Trophoblast cell (in vitro differentiated cells and primary cell): ENCODE results near the gene CBX8.

ENCODE experiments used
- DNase-seq, 2 donors: peaks; one replicate each; pipeline ENCODE4 v3.0.0-alpha.2; 2016
- H2AFZ ChIP-seq: 2 replicates; pipeline ENCODE4 v1.6.1; 2013; ENCODE audit warnings: low read length, moderate library complexity, mild to moderate bottlenecking; ENCODE audit not compliant: insufficient read depth, poor library complexity
- H2AK5ac ChIP-seq: 2 replicates; pipeline ENCODE4 v1.6.1; 2013; ENCODE audit warnings: mild to moderate bottlenecking, low read length
- H2BK120ac ChIP-seq: 2 replicates; pipeline ENCODE4 v1.6.1; 2013; ENCODE audit warnings: low read length, mild to moderate bottlenecking, moderate library complexity; ENCODE audit not compliant: insufficient read depth, poor library complexity
- H2BK12ac ChIP-seq: 2 replicates; pipeline ENCODE4 v1.6.1; 2013; ENCODE audit warnings: mild to moderate bottlenecking, low read length, moderate library complexity
- H2BK5ac ChIP-seq: 2 replicates; pipeline ENCODE4 v1.6.1; 2013; ENCODE audit warnings: low read length, low read depth, moderate library complexity, mild to moderate bottlenecking; ENCODE audit not compliant: poor library complexity
- H3K14ac ChIP-seq: 2 replicates; pipeline ENCODE4 v1.6.1; 2013; ENCODE audit warnings: mild to moderate bottlenecking, low read length
- H3K18ac ChIP-seq: 2 replicates; pipeline ENCODE4 v1.6.1; 2013; ENCODE audit warnings: mild to moderate bottlenecking, low read length
- H3K23ac ChIP-seq: 2 replicates; pipeline ENCODE4 v1.6.1; 2013; ENCODE audit warnings: low read length
- H3K27ac ChIP-seq: 2 replicates; pipeline ENCODE4 v1.5.1; 2013; ENCODE audit warnings: low read depth, mild to moderate bottlenecking, inconsistent platforms, low read length, moderate library complexity
- H3K27me3 ChIP-seq: 2 replicates; pipeline ENCODE4 v1.6.1; 2013; ENCODE audit warnings: inconsistent platforms, mild to moderate bottlenecking, low read length, moderate library complexity; ENCODE audit not compliant: insufficient read depth
- H3K36me3 ChIP-seq, 2 experiments: 1 replicate in 1 of 2; 2 replicates in 1 of 2; pipeline ENCODE4 v1.6.1; 2013; ENCODE audit warnings: low read length in 2 of 2, mild to moderate bottlenecking in 2 of 2, moderate library complexity in 1 of 2; ENCODE audit not compliant: insufficient read depth in 2 of 2, control insufficient read depth in 1 of 2
- H3K4ac ChIP-seq: 2 replicates; pipeline ENCODE4 v1.6.1; 2013; ENCODE audit warnings: low read depth, mild to moderate bottlenecking, low read length, moderate library complexity
- H3K4me1 ChIP-seq, 2 experiments: 1 replicate in 1 of 2; 2 replicates in 1 of 2; pipeline ENCODE4 v1.6.1; 2013; ENCODE audit warnings: low read length in 2 of 2, mild to moderate bottlenecking in 2 of 2, moderate library complexity in 1 of 2; ENCODE audit not compliant: insufficient read depth in 2 of 2, control insufficient read depth in 1 of 2
- H3K4me2 ChIP-seq: 2 replicates; pipeline ENCODE4 v1.6.1; 2013; ENCODE audit warnings: inconsistent platforms, mild to moderate bottlenecking, low read length, moderate library complexity
- H3K4me3 ChIP-seq: 2 replicates; pipeline ENCODE4 v1.5.1; 2013; ENCODE audit warnings: mild to moderate bottlenecking, low read depth, low read length, inconsistent platforms
- H3K79me1 ChIP-seq: one replicate; pipeline ENCODE4 v1.6.1; 2013; ENCODE audit warnings: low read length
- H3K79me2 ChIP-seq: 2 replicates; pipeline ENCODE4 v1.6.1; 2013; ENCODE audit warnings: low read length, mild to moderate bottlenecking; ENCODE audit not compliant: control insufficient read depth, insufficient read depth, poor library complexity
- H3K9ac ChIP-seq: 2 replicates; pipeline ENCODE4 v1.6.1; 2013; ENCODE audit warnings: mild to moderate bottlenecking, low read length
- H3K9me3 ChIP-seq: 2 replicates; pipeline ENCODE4 v1.6.1; 2013; ENCODE audit warnings: low read depth, mild to moderate bottlenecking, control low read depth, inconsistent platforms, low read length; ENCODE audit not compliant: insufficient read depth
- H4K12ac ChIP-seq: 2 replicates; pipeline ENCODE4 v1.6.1; 2013; ENCODE audit warnings: low read depth, mild to moderate bottlenecking, low read length, moderate library complexity
- H4K8ac ChIP-seq: 2 replicates; pipeline ENCODE4 v1.6.1; 2013; ENCODE audit warnings: low read depth, mild to moderate bottlenecking, low read length, moderate library complexity
- H4K91ac ChIP-seq: one replicate; pipeline ENCODE4 v1.6.1; 2013; ENCODE audit warnings: low read depth, mild to moderate bottlenecking, low read length, moderate library complexity
- WGBS: extraction: QIAGEN DNeasy Blood & Tissue Kit; methylation state at CpG from one replicate; pipeline ENCODE4 v1.1.7; 2013; ENCODE audit warnings: missing lambda C conversion rate; ENCODE audit not compliant: insufficient read length, insufficient coverage; ENCODE audit errors: extremely low coverage; 5-methylcytosine and 5-hydroxymethylcytosine counted together

Gene CBX8

DNA sequence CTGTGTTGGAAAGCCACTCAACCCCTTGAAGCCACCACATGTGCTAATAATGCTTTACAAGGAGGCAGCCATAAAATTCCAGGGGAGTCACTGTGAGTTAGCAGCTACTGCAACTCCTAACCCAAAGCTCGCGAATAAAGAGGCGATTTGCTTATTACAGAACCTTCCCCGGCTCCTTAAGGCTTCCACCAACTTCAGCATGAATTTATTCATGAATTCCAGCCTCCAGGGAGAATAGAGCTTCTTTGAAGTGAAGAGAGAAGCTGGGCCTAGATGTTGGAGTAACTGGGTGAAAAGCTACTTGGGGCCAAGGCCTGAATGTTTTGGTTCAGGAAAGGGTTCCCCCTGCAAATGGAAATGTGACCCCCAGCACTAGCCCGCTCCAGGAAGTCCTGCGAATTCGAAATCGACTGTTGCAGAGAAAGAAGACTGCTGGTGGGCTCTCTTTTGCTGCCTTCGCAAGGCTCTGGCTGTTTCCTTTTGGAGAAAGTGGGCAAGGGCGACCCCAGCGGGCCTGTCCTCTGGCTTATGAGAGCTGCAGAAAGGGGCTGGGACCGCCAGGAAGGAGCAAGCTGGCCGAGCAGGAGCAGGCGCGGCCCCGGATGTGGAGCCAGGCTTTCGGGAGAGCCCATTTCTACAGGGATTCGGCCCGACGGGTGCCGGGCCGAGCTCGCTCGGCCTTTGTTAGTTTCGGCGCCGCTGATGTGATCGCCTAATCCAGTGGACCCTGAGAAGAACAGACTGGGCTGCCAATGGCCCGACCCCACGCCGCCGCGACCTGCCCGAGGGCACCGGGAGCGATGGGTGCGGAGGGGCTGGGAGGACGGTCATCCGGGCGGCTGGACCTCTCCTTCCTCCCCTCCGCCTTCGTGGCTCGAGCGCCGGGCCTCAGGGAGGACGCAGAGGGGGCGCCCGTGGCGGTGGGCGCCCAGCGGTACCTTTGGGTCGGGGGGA lies 7.6 kb downstream of the CBX8 start:
- Histone ChIP-seq H3K9me3 (peaks cover 10% of the 10 kb centered on the region), H3K4me3 (no peak overlapping the region), H3K4me1 (peaks cover 6 to 13% of the 10 kb centered on the region in 2 experiments), H2BK12ac (no peak overlapping the region), H2BK120ac (no peak overlapping the region), H3K18ac (no peak overlapping the region), H3K79me1 (peaks cover 5% of the 10 kb centered on the region), H3K23ac (no peak overlapping the region), H3K79me2 (no peaks in the 10 kb centered on the region), H4K8ac (peak overlapping the region; percentile 9), H3K14ac (no peak overlapping the region), H2AFZ (peak overlapping the region; percentile 77), H4K12ac (no peak overlapping the region), H3K4ac (no peak overlapping the region), H3K27ac (no peak overlapping the region), H2BK5ac (no peak overlapping the region), H3K4me2 (peak overlapping the region; percentile 49), H3K36me3 (peaks cover 11 to 16% of the 10 kb centered on the region in 2 experiments), H2AK5ac (no peak overlapping the region), H4K91ac (no peak overlapping the region), H3K9ac (no peak overlapping the region), H3K27me3 (peaks cover 53% of the 10 kb centered on the region)
- no CpG with 5 or more reads among the region's 52 CpGs for WGBS
- DNase-seq: no peak

DNA sequence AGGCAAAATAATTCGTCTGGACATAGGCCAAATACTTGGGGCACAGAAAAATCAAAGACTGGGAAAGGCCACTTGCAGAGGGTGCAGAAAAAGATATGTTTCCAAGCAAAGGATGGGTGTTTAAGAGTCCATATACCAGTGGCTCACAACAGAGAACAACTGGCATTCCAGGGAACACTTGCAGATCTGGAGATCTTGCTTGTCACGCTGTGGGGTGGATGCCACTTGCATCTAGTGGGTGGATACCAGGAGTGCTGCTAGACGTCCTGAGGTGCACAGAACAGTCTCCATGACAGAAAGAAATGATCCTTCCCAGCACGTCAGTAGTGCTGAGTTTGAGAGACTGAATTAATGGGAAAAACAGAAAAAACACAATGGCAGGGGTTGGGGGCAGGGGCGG lies 8.4 kb downstream of the CBX8 start:
- WGBS: no CpG with 5 or more reads among the region's 5 CpGs
- H3K4me2 ChIP-seq: no peak overlapping the region
- peaks cover 10% of the 10 kb centered on the region for H3K9me3 ChIP-seq
- H2BK12ac ChIP-seq: no peak overlapping the region
- peaks cover 49% of the 10 kb centered on the region for H3K27me3 ChIP-seq
- H2AFZ ChIP-seq: no peak overlapping the region
- H3K4me1 ChIP-seq: peaks cover 4 to 8% of the 10 kb centered on the region in 2 experiments
- no peak overlapping the region for H2BK5ac ChIP-seq
- no peak overlapping the region for H4K91ac ChIP-seq
- H3K18ac ChIP-seq: no peak overlapping the region
- H3K79me1 ChIP-seq: peaks cover 5% of the 10 kb centered on the region
- H3K9ac ChIP-seq: no peak overlapping the region
- peaks cover 19 to 24% of the 10 kb centered on the region in 2 experiments for H3K36me3 ChIP-seq
- no peak overlapping the region for H2BK120ac ChIP-seq
- no peak overlapping the region for H3K27ac ChIP-seq
- no peak overlapping the region for H4K12ac ChIP-seq
- H3K4me3 ChIP-seq: no peak overlapping the region
- no peak overlapping the region for H3K23ac ChIP-seq
- H3K79me2 ChIP-seq: no peaks in the 10 kb centered on the region
- H2AK5ac ChIP-seq: no peak overlapping the region
- H3K4ac ChIP-seq: no peak overlapping the region
- no peak overlapping the region for H4K8ac ChIP-seq
- DNase-seq: no peak
- no peak overlapping the region for H3K14ac ChIP-seq

DNA sequence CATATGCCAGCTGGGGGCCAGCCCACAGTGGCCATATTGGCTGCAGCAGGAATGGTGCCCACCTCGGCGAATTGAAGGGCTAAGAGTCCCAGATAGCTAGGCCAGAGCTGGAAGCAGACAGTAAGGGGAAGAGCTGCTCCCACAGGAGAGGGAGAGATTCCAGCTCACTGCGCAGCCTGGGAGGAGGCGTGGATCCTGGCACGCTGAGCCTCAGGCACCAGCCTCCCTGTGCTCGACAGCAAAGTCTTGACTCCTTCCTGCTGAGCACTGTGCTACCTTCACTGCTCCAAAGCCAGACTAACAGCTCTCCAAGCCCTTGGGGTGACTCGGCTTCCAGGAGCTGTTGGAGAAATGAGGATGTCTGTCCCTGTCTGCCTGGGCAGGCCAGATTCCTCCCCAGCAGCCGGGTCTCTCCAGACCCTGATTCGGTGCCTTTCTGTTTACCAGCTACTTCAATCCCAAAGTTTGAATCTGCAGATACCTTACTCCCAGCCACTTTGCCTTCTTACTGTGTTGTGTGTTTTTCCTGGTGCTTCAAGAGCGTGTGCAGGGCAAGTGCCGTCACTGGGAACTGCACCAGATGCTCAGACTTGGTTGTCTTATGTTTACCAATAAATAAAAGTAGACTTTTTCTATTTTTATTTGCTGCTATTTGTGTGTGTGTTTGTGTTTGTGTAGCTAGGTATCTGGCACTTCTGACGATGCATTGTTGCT lies 9.8 kb downstream of the CBX8 start:
- no CpG with 5 or more reads among the region's 12 CpGs for WGBS
- Histone ChIP-seq H3K27ac (no peak overlapping the region), H3K36me3 (peaks cover 30 to 35% of the 10 kb centered on the region in 2 experiments)

DNA sequence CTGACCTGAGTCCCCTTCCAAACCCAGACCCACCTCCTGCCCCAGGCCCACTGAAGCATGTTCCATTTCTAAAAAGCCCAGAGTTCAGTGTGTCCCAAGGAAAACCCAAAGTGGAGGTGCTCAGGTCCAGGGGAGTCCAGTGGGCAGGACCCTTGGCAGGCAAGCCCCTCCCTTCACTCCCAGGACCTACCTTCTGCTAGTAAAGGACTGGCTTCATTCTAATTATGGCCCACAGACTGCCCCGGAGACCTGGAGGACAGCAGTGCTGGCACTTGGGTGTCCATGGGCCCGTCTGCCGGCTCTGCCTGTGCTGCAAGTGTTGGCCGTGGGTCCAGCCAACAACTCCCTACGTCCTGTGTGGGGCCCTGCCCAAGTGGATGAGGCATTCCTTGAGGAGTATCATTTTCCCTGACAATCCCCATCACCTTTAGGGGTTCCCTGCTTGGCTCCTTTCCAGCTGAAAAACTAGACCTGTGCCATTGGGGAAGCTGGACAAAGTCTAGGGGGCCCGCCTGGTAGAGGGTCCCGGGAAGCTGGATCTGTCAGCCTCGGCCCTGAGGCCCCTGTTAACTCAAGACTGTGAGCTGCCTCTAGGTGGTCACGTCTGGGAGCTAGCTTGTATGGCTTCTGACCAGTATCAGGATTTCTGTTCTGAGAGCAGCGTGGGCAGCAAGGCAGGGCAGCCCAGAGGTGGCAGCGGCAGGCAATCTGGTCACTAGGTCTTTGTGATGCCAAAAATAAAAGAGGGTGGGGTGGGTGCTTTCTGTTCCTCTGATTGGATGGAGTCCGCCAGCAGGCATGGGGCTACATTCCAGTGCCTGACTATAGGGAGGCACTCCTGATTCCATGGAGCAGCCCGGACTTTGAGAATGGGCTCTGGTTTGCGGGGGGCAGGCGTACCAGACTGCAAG lies 10.7 kb downstream of the CBX8 start:
- H3K9me3 ChIP-seq: peaks cover 10% of the 10 kb centered on the region
- peaks cover 34 to 43% of the 10 kb centered on the region in 2 experiments for H3K36me3 ChIP-seq

More for the DNA sequence above, 9.8 kb downstream of the CBX8 start:
- H3K4ac ChIP-seq: no peak overlapping the region
- no peak overlapping the region for H2AFZ ChIP-seq
- H3K79me2 ChIP-seq: no peaks in the 10 kb centered on the region
- H3K4me2 ChIP-seq: no peak overlapping the region
- no peak overlapping the region for H3K23ac ChIP-seq
- H3K18ac ChIP-seq: no peak overlapping the region
- H4K8ac ChIP-seq: no peak overlapping the region
- H2BK120ac ChIP-seq: no peak overlapping the region
- H3K9ac ChIP-seq: no peak overlapping the region
- H2BK12ac ChIP-seq: no peak overlapping the region
- peaks cover 36% of the 10 kb centered on the region for H3K27me3 ChIP-seq
- no peak overlapping the region for H2BK5ac ChIP-seq
- no peak overlapping the region for H3K14ac ChIP-seq
- no peak overlapping the region for H3K4me3 ChIP-seq
- no peak overlapping the region for H4K12ac ChIP-seq
- no peak overlapping the region for H2AK5ac ChIP-seq
- H3K4me1 ChIP-seq: peaks cover 0 to 5% of the 10 kb centered on the region in 2 experiments
- DNase-seq: no peak
- H3K79me1 ChIP-seq: no peaks in the 10 kb centered on the region
- no peak overlapping the region for H4K91ac ChIP-seq
- peaks cover 10% of the 10 kb centered on the region for H3K9me3 ChIP-seq

More for the DNA sequence above, 10.7 kb downstream of the CBX8 start:
- Histone ChIP-seq H2AFZ (no peak overlapping the region), H3K4me1 (peaks cover 0 to 5% of the 10 kb centered on the region in 2 experiments), H3K79me1 (no peaks in the 10 kb centered on the region), H4K8ac (no peak overlapping the region), H2AK5ac (no peak overlapping the region), H3K23ac (no peak overlapping the region), H3K14ac (no peak overlapping the region), H3K27me3 (peaks cover 27% of the 10 kb centered on the region), H2BK12ac (no peak overlapping the region), H3K18ac (no peak overlapping the region), H3K4ac (no peak overlapping the region), H3K4me3 (no peak overlapping the region), H3K79me2 (no peaks in the 10 kb centered on the region), H2BK5ac (no peak overlapping the region), H4K91ac (no peak overlapping the region), H4K12ac (no peak overlapping the region), H3K9ac (no peak overlapping the region), H2BK120ac (no peak overlapping the region), H3K4me2 (no peak overlapping the region), H3K27ac (no peak overlapping the region)
- DNase-seq: no peak
- WGBS: no CpG with 5 or more reads among the region's 15 CpGs
